HG03571 (cell line): ENCODE measurements around the gene LDLRAD4.

Experiments
- ATAC-seq: cut with Tn5 transposase; IDR thresholded peaks from one replicate; pipeline ENCODE4 v1.9.1; 2021; ENCODE audit not compliant: unreplicated experiment

The LDLRAD4 gene

GRCh38 chr18:13420969-13421686 is 202.6 kb downstream of the LDLRAD4 start:
- ATAC-seq: no peak

- no peak for ATAC-seq
Measured at GRCh38 chr18:13422541-13423147, 204.1 kb downstream of the LDLRAD4 start.

DNA sequence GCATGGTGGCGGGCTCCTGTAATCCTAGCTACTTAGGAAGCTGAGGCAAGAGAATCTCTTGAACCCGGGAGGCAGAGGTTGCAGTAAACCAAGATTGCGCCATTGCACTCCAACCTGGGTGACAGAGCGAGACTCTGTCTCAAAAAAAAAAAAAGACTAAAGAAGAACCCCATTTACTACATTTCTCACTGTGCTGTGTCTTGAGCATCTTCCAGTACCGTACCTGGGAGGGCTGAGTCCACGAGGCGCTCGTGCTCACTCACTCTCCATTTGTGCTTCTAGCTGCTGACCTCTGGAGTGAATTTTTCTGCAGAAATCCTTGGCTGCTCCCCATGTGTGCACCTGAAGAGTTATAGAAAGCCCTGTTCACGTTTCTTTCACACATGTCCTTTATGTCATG is 204.8 kb downstream of the LDLRAD4 start:
- no peak for ATAC-seq

- ATAC-seq: no peak
Measured at GRCh38 chr18:13424363-13424762, 205.8 kb downstream of the LDLRAD4 start.

DNA sequence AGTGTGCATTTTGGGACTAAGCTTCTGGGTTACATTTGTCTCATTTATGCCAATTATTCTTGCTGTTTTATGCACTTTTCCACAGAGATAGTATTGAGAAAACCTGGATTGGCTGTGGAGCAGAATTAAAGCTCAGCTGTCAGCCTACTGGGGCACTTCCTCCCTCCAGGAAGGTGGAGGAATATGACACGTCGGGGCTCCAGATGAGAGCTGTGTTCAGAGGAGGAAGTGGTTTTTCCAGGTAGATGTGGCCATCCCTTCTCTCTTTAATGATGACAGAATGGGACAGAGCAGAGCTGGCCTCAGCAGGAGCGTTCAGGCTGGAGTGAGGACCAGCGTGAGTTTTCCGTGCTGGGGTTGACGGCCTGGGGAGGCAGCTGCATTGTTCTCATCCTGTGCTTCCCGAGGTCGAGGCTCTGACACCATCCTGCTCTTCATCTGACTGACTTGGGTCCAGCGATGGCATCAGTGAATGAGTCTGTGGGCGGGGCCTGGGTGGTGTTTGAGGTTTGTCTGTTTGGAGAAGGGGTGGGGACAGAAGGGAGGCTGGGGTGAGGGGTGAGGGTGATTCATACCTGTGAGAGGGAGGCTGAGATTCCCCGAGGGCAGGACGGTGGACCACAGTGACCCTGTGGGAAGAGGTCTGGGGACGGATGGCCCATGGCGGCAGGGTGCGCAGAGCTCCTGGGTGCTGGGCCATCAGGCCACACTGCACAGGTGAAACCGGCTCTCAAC is 207.0 kb downstream of the LDLRAD4 start:
- no peak for ATAC-seq

GRCh38 chr18:13427354-13427753 is 208.8 kb downstream of the LDLRAD4 start:
- no peak for ATAC-seq

- ATAC-seq: no peak
Measured at GRCh38 chr18:13428319-13428718, 209.8 kb downstream of the LDLRAD4 start.

DNA sequence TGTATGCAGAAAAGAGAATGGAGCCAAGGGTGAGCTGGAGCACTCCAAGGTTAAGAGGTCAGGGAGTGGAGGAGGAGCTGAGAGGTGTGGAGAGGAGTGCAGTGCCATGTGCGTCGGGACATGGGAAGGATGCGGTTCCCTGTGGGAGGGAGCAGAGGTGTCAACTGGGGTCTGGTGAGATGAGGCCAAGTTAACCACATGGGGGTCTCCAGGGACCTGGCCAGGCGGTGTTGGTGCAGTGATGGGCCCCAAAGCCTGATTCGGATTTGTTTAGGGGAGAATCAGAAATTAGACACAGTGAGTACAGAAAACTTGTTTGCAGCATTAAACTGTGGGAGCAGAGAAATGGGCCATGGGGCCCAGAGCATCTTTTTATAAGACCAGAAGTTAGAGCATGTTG is 210.5 kb downstream of the LDLRAD4 start:
- ATAC-seq: no peak

GRCh38 chr18:13429884-13430510 is 211.4 kb downstream of the LDLRAD4 start:
- no peak for ATAC-seq

DNA sequence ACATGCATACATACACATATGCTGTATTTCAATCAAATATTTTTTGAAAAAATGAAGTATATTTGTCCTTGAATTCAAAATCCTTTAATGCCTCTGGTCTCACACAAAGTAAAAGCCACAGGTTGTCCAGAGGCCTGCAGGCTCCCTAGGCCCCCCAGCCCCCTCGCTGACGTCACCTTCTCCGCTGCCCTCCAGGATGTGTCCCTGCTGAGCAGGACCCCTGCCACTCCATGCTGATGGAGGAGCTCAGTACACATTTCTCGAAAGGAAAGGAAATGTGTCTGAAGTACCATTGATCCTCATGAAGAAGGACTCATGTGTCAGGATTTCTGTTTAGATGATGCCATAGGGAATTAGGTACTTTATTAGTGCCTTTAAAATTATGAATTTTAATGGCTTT is 212.1 kb downstream of the LDLRAD4 start:
- ATAC-seq: no peak

DNA sequence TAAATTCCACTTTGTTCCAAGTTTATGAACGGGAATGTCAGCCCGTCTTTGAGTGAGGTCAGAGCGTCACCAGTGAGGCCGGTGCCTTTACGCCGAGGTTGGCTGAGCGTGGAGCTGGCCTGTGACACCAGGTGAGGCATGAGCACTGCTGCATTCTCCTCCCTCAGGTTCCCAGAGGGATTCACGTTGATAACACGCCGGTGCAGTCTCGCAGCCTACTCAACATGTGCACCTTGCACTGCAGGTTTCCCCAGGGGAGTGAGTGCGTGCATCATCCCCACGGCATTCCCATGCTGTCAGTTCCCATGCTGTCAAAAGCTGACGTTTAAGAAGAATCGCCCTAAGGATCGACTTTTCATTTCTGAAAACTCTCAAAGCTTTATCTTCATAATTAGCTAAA is 213.3 kb downstream of the LDLRAD4 start:
- ATAC-seq: no peak

- ATAC-seq: no peak
Measured at GRCh38 chr18:13433125-13433524, 214.6 kb downstream of the LDLRAD4 start.

GRCh38 chr18:13433685-13434084 is 215.1 kb downstream of the LDLRAD4 start:
- ATAC-seq: no peak

DNA sequence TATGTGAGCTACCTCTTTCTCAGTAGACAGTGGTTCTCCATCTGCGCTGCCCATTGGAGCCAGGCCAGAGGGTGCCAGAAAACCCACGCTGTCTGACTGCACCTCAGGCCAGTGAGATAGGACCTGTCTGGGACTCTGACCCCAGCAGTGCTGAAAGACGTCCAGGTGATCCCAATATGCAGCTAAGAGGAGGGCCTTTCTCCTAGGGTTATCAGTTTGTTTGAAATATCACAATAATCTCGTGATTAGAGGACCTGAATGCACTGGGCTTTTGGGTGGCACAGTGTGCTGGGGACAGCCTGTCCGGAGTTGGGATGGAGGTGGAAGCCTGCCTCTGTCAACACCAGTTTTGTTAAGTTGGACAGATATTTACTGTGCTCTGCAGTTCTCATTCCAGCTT is 216.3 kb downstream of the LDLRAD4 start:
- no peak for ATAC-seq

- no peak for ATAC-seq
Measured at GRCh38 chr18:13435586-13436333, 217.2 kb downstream of the LDLRAD4 start.

- ATAC-seq: no peak
Measured at GRCh38 chr18:13436576-13436975, 218.0 kb downstream of the LDLRAD4 start.

- ATAC-seq: no peak
Measured at GRCh38 chr18:13437034-13437433, 218.5 kb downstream of the LDLRAD4 start.

GRCh38 chr18:13437796-13438506 is 219.4 kb downstream of the LDLRAD4 start:
- ATAC-seq: no peak

DNA sequence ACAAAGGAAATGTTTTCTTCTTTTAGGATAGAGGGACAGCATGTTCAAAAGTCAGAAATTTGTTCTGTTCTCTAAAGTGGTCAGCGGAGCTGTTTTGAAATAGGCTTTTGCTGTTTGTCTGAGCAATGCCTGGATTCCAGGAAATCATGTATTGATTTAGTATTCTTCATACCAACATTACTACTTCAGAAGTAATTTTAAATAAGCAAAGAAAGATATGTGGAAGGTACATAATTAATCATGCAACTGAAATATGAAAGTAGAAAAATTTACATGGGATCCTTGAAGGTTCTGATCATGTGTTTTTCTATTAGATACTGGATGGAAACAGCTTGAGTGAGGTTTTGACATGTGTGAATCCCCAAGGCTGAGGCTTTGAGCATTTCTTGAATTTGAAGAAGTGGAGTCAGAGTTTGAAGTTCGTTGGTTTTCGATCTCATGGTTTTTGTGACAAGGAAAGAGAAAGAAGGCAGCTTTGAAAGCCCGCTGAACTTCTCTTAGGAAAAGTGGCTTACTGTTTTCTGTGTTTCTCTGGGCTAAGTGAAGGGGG is 220.0 kb downstream of the LDLRAD4 start:
- ATAC-seq: no peak

DNA sequence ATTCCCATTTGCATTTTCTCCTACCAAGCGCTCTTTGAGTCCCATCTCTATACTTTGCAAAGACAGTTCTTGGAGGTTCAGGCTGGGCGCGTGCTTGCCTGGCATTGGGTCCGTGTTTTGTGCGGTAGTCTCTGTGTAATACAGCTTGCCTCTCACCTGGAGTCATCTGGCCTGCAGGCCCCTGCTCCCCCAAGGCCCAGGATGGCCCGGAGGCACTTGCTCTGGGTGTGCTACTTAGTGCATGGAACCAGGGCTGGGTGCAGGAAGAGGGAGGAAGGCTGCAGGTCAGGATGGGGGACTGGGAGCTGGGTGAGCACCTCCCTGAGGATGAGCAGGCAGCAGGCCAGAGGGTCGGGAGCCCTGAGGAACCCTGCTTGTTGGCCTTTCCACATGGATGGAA is 220.9 kb downstream of the LDLRAD4 start:
- no peak for ATAC-seq
